NB4 (cell line): Measurements from ENCODE around the gene SH3PXD2B.

Experiments used
- DNase-seq: peaks from one replicate; pipeline ENCODE4 v3.0.0; 2010; ENCODE audit warnings: low read depth
- H3K4me3 ChIP-seq: one replicate; pipeline ENCODE4 v1.5.1; 2011; ENCODE audit warnings: mild to moderate bottlenecking, low read depth, low read length, moderate library complexity
- MYC ChIP-seq: IDR thresholded peaks from 2 replicates; pipeline ENCODE4 v1.6.1; 2011; ENCODE audit warnings: low read depth, low read length
- POLR2A ChIP-seq: IDR thresholded peaks from 2 replicates; pipeline ENCODE4 v1.6.1; 2011; ENCODE audit warnings: mild to moderate bottlenecking; ENCODE audit not compliant: insufficient read length; ENCODE audit errors: extremely low read depth
- TF ChIP-seq, protein P1 (sequence below): IDR thresholded peaks from one replicate; pipeline ENCODE4 v1.5.1; 2012; ENCODE audit warnings: low read depth, low read length
- TF ChIP-seq, protein P2 (sequence below): IDR thresholded peaks from 2 replicates; pipeline ENCODE4 v1.6.1; 2011; ENCODE audit warnings: low read depth, low read length

SH3PXD2B gene

DNA sequence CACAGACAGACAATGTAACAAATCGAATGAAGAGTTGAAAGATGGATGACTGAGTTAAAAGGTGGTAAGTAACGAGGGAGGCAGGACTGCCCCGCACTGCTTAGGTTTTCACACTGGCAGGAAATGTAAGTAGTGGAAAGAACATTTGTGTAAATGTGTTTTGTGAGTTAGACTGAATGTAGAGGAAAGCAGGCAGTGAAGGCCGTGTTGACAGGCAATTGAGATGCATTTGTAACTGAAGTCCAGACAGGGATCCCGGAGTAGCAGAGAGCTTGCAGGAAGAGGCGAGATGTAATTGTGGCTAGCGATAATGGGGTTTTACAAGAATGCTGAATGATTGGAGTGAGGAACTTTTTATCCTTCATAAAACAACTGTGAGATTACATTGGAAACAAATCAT is 20.0 kb upstream of the SH3PXD2B start:
- TF ChIP-seq, protein P1, sequence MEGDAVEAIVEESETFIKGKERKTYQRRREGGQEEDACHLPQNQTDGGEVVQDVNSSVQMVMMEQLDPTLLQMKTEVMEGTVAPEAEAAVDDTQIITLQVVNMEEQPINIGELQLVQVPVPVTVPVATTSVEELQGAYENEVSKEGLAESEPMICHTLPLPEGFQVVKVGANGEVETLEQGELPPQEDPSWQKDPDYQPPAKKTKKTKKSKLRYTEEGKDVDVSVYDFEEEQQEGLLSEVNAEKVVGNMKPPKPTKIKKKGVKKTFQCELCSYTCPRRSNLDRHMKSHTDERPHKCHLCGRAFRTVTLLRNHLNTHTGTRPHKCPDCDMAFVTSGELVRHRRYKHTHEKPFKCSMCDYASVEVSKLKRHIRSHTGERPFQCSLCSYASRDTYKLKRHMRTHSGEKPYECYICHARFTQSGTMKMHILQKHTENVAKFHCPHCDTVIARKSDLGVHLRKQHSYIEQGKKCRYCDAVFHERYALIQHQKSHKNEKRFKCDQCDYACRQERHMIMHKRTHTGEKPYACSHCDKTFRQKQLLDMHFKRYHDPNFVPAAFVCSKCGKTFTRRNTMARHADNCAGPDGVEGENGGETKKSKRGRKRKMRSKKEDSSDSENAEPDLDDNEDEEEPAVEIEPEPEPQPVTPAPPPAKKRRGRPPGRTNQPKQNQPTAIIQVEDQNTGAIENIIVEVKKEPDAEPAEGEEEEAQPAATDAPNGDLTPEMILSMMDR: no peak
- TF ChIP-seq MYC (no peak), POLR2A (no peak)
- TF ChIP-seq, protein P2, sequence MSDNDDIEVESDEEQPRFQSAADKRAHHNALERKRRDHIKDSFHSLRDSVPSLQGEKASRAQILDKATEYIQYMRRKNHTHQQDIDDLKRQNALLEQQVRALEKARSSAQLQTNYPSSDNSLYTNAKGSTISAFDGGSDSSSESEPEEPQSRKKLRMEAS: no peak
- DNase-seq: no peak
- no peak overlapping the region for H3K4me3 ChIP-seq

DNA sequence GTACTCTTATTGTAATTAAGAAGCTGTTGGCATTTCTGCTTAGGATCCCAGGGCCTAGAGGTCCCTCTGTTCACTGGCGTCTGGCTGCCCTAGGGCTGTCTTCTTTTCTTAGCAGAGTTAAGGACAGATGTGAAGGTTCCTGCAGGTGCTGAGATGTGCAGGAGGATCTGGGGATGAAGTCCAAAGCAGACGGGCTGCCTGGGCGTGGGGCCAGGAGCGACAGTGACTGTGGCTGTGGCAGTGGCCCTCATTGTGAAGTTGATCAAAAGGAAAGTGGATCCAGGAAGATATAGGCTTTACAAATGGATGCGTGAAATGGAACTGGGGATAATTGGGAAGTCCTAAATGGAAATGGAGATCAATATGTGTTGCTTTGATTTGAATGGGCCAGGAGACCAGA is 19.1 kb upstream of the SH3PXD2B start:
- DNase-seq: no peak
- H3K4me3 ChIP-seq: no peak overlapping the region
- TF ChIP-seq, protein P1: no peak
- TF ChIP-seq MYC: no peak
- no peak for TF ChIP-seq POLR2A
- TF ChIP-seq, protein P2: no peak

DNA sequence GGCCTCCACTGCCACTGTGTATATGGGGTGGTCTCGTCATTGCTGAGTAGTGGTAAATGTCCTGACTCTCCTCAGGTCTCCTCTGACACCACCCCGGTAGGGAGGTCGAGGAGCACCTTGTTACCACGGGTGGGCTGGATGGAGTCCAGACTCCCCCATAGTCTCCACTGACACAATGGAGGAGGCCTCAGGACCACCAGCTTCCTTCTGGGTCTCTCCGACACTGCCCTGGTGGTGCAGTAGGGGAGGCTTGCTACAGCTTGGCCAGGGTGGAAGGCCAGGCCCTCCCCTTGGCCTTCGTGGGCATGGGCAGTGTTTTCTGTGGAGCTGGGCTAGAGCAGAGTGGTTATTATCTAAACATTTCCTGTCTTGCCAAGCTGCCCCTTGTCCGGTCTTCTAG is 15.4 kb upstream of the SH3PXD2B start:
- TF ChIP-seq MYC: no peak
- TF ChIP-seq POLR2A: no peak
- TF ChIP-seq, protein P1: no peak
- TF ChIP-seq, protein P2: no peak
- no peak for DNase-seq
- no peak overlapping the region for H3K4me3 ChIP-seq

DNA sequence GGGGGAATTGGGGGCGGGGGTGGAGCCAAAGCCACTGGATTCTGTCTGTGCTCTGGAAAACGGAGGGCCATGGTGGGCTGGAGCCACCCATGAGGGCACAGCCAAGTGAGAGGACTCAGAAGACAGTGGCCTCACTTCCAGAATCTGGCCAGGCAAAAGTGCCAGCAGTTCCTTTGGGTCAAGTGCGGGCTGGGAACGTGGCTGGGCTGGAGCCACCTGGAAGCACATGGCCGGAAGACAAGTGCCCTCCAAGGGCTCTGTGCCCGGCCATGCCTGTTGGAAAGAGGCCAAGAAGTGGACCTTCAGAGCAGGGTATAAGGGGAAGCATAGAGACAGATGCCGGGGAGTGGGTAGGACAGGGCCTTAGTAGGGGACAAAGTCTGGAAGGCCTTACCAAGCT is 11.7 kb upstream of the SH3PXD2B start:
- TF ChIP-seq MYC: no peak
- TF ChIP-seq, protein P1: no peak
- TF ChIP-seq, protein P2: no peak
- TF ChIP-seq POLR2A: no peak
- no peak for DNase-seq

DNA sequence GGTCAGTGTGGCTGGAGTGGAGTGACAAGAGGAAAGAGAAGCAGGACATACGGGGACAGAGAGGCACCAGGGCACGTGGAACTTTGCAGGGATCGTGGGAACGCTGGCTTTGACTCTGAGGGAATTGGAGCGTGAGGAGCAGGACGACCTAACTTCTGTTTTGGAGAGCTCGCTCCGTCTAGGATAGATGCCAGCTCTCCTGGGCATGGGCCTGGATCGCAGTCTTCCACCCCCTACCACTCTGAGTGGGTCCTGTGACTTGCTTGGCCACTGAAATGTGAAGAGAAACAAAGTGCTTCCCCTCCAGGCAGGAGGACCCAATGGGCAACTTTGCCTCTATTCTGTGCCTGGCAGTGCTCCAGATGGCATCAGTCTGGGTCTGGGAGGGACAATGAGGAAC is 8.7 kb upstream of the SH3PXD2B start:
- TF ChIP-seq MYC (no peak), POLR2A (no peak)
- TF ChIP-seq, protein P2: no peak
- TF ChIP-seq, protein P1: no peak
- no peak overlapping the region for H3K4me3 ChIP-seq
- DNase-seq: no peak

More for the DNA sequence above, 11.7 kb upstream of the SH3PXD2B start:
- no peak overlapping the region for H3K4me3 ChIP-seq

DNA sequence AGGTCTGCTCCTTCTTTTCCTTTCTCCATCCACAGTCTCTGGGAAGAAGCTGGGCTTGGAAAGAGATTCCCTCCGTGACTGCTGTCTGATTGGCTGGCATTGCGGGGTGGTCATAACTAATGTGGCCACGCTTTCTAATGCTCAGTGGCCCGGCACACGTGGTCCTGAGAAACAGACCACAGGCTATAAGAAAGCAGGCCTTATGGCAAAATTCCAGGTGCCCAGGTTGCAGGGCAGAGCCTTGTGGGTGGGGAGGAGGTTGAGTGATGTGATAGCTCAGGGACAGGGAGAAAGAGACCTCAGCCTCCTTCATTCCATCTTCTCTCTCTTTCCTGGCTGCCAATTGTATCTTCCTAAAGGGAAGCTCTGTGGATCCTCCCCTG is 5.4 kb upstream of the SH3PXD2B start:
- no peak for DNase-seq
- TF ChIP-seq, protein P2: no peak
- TF ChIP-seq POLR2A (no peak), MYC (no peak)
- TF ChIP-seq, protein P1: no peak
- H3K4me3 ChIP-seq: no peak overlapping the region
